ENCODE data around the gene MBNL1. TPM values are rescaled to one million over a fixed set of nuclear protein-coding genes. Genes with fewer than 3 reads are reported as not detected.

MBNL1 gene
- total RNA-seq, 5 donors from 2014 or later (not counting 1 experiment from before 2014, with no cell fraction given): 408 to 705 (median 423) TPM

GRCh38 chr3:152272771-152273242 is 4.1 kb downstream of the MBNL1 start:
- Mint-ChIP-seq H3K4me1 (peaks cover 57 to 76% (median 59%) of the 10 kb centered on the region in 3 donors), H3K36me3 (peaks cover 20% of the 10 kb centered on the region), H3K27ac (peak overlapping the region; percentile 89 to 91), H3K27me3 (no peaks in the 10 kb centered on the region), H3K4me3 (peak overlapping the region; percentile 85 to 99 (median 86)), H3K9me3 (no peaks in the 10 kb centered on the region)
- no peak for DNase-seq
- Histone ChIP-seq H3K27ac (ENCODE audit: low read length) (peak overlapping the region; percentile 95), H3K36me3 (ENCODE audit: control insufficient read depth in 2 of 2, extremely low read depth in 1 of 2, insufficient read depth in 1 of 2, low read length in 1 of 2) (no peaks in the 10 kb centered on the region), H3K9me3 (no peaks in the 10 kb centered on the region), H3K4me1 (ENCODE audit: control insufficient read depth in 1 of 2, extremely low read depth in 1 of 2, insufficient read depth in 2 of 2, low read length in 2 of 2) (peaks cover 11 to 59% of the 10 kb centered on the region in 2 experiments), H3K27me3 (replicated peaks in 1 of 2; ENCODE audit: control insufficient read depth in 2 of 2, extremely low read depth in 1 of 2, insufficient read depth in 2 of 2, low read length in 1 of 2) (no peaks in the 10 kb centered on the region), H3K4me3 (ENCODE audit: control insufficient read depth in 1 of 2, extremely low read depth in 1 of 2, low read length in 1 of 2) (peak overlapping the region in 1 of 2 donors; percentile 77)
- ATAC-seq (replicated peaks in 1 of 4): no peak
- ChIA-PET POLR2A (interaction anchor here (0.6 to 2.1 kb wide), 6 partner anchors 15 to 129 kb away, joined by 3 to 6 read pairs (median 4); no protein-coding TSS in a partner anchor), CTCF (interaction anchor here in 1 of 2 donors (0.8 to 2.0 kb wide), 4 partner anchors 9 to 89 kb away, joined by 3 to 10 read pairs (median 5); no protein-coding TSS in a partner anchor)
- 14% methylated on average over 2 of the region's 3 CpGs for WGBS (ENCODE audit: insufficient coverage)

DNA sequence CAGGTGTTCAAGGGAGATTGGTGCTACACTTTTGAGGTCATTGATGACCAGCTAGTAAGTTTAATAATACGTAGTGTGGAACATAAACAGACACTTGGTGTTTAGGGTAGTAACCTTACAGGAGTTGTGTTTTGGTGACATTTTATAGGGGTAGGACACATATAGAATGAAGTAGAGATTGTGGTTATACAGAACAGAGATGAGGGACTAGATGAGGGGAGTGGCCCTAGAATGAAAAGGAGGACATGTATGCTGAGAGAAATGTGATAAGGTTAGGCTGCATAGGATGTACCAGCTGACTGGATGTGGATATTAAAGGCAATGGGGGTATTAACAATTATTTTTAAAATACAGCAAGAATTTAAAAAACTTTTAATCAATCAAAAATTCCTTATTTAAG is 8.0 kb downstream of the MBNL1 start:
- Mint-ChIP-seq H3K9me3 (no peaks in the 10 kb centered on the region), H3K27ac (peak overlapping the region; percentile 67 to 80), H3K36me3 (peaks cover 7% of the 10 kb centered on the region), H3K4me3 (peak overlapping the region; percentile 55 to 68 (median 59)), H3K27me3 (no peaks in the 10 kb centered on the region), H3K4me1 (peaks cover 78 to 95% (median 82%) of the 10 kb centered on the region in 3 donors)
- Histone ChIP-seq H3K36me3 (ENCODE audit: control insufficient read depth in 2 of 2, extremely low read depth in 1 of 2, insufficient read depth in 1 of 2, low read length in 1 of 2) (no peaks in the 10 kb centered on the region), H3K27ac (ENCODE audit: low read length) (peak overlapping the region; percentile 95), H3K27me3 (replicated peaks in 1 of 2; ENCODE audit: control insufficient read depth in 2 of 2, extremely low read depth in 1 of 2, insufficient read depth in 2 of 2, low read length in 1 of 2) (no peaks in the 10 kb centered on the region), H3K9me3 (no peaks in the 10 kb centered on the region), H3K4me1 (ENCODE audit: control insufficient read depth in 1 of 2, extremely low read depth in 1 of 2, insufficient read depth in 2 of 2, low read length in 2 of 2) (peaks cover 5 to 81% of the 10 kb centered on the region in 2 experiments), H3K4me3 (ENCODE audit: control insufficient read depth in 1 of 2, extremely low read depth in 1 of 2, low read length in 1 of 2) (no peak overlapping the region)
- DNase-seq (no peak), ATAC-seq (replicated peaks in 1 of 4) (peak in 2 of 4 experiments; percentile 41 to 43)
- ChIA-PET CTCF (interaction anchor here in 1 of 2 donors (0.5 to 1.9 kb wide), 2 partner anchors 33 to 131 kb away, joined by 4 to 5 read pairs; no protein-coding TSS in a partner anchor), POLR2A (interaction anchor here (0.6 to 1.9 kb wide), 7 partner anchors 8 to 125 kb away, joined by 3 to 5 read pairs (median 3); partner anchors contain the start of gene MBNL1 (in 1 of the 2))
- WGBS (ENCODE audit: insufficient coverage): 30% methylated on average over 1 of the region's 1 CpG

- peaks cover 5 to 84% of the 10 kb centered on the region in 2 experiments for H3K4me1 ChIP-seq (ENCODE audit: control insufficient read depth in 1 of 2, extremely low read depth in 1 of 2, insufficient read depth in 2 of 2, low read length in 2 of 2)
- Mint-ChIP-seq H3K36me3 (peaks cover 7% of the 10 kb centered on the region), H3K4me3 (peak overlapping the region; percentile 40 to 68 (median 67)), H3K27me3 (no peaks in the 10 kb centered on the region), H3K27ac (peak overlapping the region; percentile 61 to 85), H3K9me3 (no peaks in the 10 kb centered on the region), H3K4me1 (peaks cover 82 to 94% (median 83%) of the 10 kb centered on the region in 3 donors)
- ChIA-PET POLR2A (interaction anchor here (0.6 to 1.9 kb wide), 8 partner anchors 8 to 43 kb away, joined by 3 to 5 read pairs (median 4); partner anchors contain the start of gene MBNL1 (in 1 of the 2)), CTCF (interaction anchor here (0.6 to 1.9 kb wide), 4 partner anchors 8 to 222 kb away, joined by 3 to 5 read pairs (median 4); no protein-coding TSS in a partner anchor)
- DNase-seq (no peak), ATAC-seq (replicated peaks in 1 of 4) (no peak)
- no peaks in the 10 kb centered on the region for H3K27me3 ChIP-seq (replicated peaks in 1 of 2; ENCODE audit: control insufficient read depth in 2 of 2, extremely low read depth in 1 of 2, insufficient read depth in 2 of 2, low read length in 1 of 2)
- H3K9me3 ChIP-seq: no peaks in the 10 kb centered on the region
- peak overlapping the region; percentile 95 for H3K27ac ChIP-seq (ENCODE audit: low read length)
- WGBS (ENCODE audit: insufficient coverage): no CpG with 5 or more reads among the region's 1 CpG
- no peak overlapping the region for H3K4me3 ChIP-seq (ENCODE audit: control insufficient read depth in 1 of 2, extremely low read depth in 1 of 2, low read length in 1 of 2)
- no peaks in the 10 kb centered on the region for H3K36me3 ChIP-seq (ENCODE audit: control insufficient read depth in 2 of 2, extremely low read depth in 1 of 2, insufficient read depth in 1 of 2, low read length in 1 of 2)
Observed at GRCh38 chr3:152277198-152277597, 8.5 kb downstream of the MBNL1 start.

DNA sequence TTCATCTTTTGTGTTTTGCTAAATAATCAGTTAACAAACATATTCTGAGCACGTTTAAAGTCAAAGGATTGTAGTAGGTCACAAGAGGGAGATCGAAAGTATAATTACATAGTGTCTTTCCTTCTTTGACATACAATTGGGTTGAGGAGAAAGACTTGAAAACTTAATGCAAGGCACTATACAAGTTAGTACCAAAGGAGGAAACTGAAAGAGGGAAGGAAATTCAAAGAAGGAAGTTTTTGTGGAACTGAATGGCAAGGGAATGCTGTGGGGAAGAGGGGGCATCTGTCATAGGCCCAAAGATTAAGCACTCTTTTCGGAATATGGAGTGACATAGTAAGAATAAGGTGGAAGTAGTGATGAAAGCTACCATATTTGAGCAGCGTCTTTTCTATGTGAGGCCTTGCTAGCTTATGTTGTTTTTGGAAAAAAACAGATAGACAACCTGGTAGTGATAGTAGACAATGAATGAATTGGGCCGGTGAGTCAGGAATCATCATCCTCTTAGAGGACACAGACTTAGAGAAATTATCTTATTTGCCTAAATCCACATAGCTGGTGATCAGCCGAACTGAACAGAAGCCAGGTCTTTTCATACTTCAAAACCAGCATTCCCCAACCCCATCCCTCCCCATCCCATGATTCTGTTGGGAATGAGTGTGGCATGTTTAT is 10.2 kb downstream of the MBNL1 start:
- 17% methylated on average over 1 of the region's 6 CpGs for WGBS (ENCODE audit: insufficient coverage)
- Histone ChIP-seq H3K27ac (ENCODE audit: low read length) (peak overlapping the region; percentile 62), H3K4me3 (ENCODE audit: control insufficient read depth in 1 of 2, extremely low read depth in 1 of 2, low read length in 1 of 2) (peak overlapping the region; percentile 13 to 51), H3K9me3 (no peaks in the 10 kb centered on the region), H3K4me1 (ENCODE audit: control insufficient read depth in 1 of 2, extremely low read depth in 1 of 2, insufficient read depth in 2 of 2, low read length in 2 of 2) (peaks cover 14 to 84% of the 10 kb centered on the region in 2 experiments), H3K36me3 (ENCODE audit: control insufficient read depth in 2 of 2, extremely low read depth in 1 of 2, insufficient read depth in 1 of 2, low read length in 1 of 2) (no peaks in the 10 kb centered on the region), H3K27me3 (replicated peaks in 1 of 2; ENCODE audit: control insufficient read depth in 2 of 2, extremely low read depth in 1 of 2, insufficient read depth in 2 of 2, low read length in 1 of 2) (no peaks in the 10 kb centered on the region)
- Mint-ChIP-seq H3K9me3 (no peaks in the 10 kb centered on the region), H3K36me3 (no peaks in the 10 kb centered on the region), H3K4me1 (peaks cover 82 to 93% (median 83%) of the 10 kb centered on the region in 3 donors), H3K27ac (peak overlapping the region; percentile 73 to 82), H3K27me3 (no peaks in the 10 kb centered on the region), H3K4me3 (peak overlapping the region; percentile 67 to 69 (median 68))
- CTCF ChIA-PET: interaction anchor here (0.6 to 1.6 kb wide), 3 partner anchors 18 to 95 kb away, joined by 3 to 5 read pairs (median 4); no protein-coding TSS in a partner anchor
- DNase-seq (no peak), ATAC-seq (replicated peaks in 1 of 4) (peak in 3 of 4 experiments; percentile 21 to 31 (median 25))
- POLR2A ChIA-PET: interaction anchor here (0.6 to 1.4 kb wide), 9 partner anchors 9 to 162 kb away, joined by 3 to 9 read pairs (median 3); partner anchors contain the start of gene MBNL1 (in 1 of the 2)

DNA sequence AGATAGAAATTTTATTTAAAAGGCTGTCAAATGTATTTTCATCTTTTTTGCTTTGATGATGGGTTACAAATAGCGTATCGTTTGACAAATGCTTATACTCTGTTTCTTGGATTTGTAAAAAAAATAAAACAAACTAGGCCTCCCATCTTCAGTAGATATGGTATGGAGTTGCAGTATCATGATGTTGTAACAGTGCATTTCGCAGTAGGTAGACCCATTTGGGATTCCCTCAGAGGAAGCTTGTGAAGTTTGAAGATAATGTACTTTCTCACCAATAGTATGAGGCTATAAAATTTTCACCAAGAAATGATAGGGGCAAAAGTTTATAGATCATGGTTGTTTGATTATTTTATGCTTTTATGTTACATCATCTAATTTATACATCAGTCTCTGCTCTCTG is 10.8 kb downstream of the MBNL1 start:
- no peaks in the 10 kb centered on the region for H3K27me3 Mint-ChIP-seq
- ChIA-PET POLR2A (interaction anchor here (0.6 to 1.4 kb wide), 7 partner anchors 10 to 162 kb away, joined by 3 to 9 read pairs (median 3); partner anchors contain the start of gene MBNL1 (in 1 of the 2)), CTCF (interaction anchor here (0.6 to 1.6 kb wide), 3 partner anchors 12 to 96 kb away, joined by 3 to 4 read pairs (median 3); no protein-coding TSS in a partner anchor)
- Histone ChIP-seq H3K4me3 (ENCODE audit: control insufficient read depth in 1 of 2, extremely low read depth in 1 of 2, low read length in 1 of 2) (peak overlapping the region; percentile 1 to 15), H3K9me3 (no peaks in the 10 kb centered on the region), H3K27me3 (replicated peaks in 1 of 2; ENCODE audit: control insufficient read depth in 2 of 2, extremely low read depth in 1 of 2, insufficient read depth in 2 of 2, low read length in 1 of 2) (no peaks in the 10 kb centered on the region), H3K27ac (ENCODE audit: low read length) (peak overlapping the region; percentile 62), H3K4me1 (ENCODE audit: control insufficient read depth in 1 of 2, extremely low read depth in 1 of 2, insufficient read depth in 2 of 2, low read length in 2 of 2) (peaks cover 14 to 86% of the 10 kb centered on the region in 2 experiments), H3K36me3 (ENCODE audit: control insufficient read depth in 2 of 2, extremely low read depth in 1 of 2, insufficient read depth in 1 of 2, low read length in 1 of 2) (no peaks in the 10 kb centered on the region)
- WGBS (ENCODE audit: insufficient coverage): no CpG with 5 or more reads among the region's 3 CpGs
- H3K4me1 Mint-ChIP-seq: peaks cover 79 to 91% (median 82%) of the 10 kb centered on the region in 3 donors
- H3K27ac Mint-ChIP-seq: peak overlapping the region; percentile 81 to 82
- peak overlapping the region; percentile 67 to 69 (median 68) for H3K4me3 Mint-ChIP-seq
- DNase-seq: no peak
- no peaks in the 10 kb centered on the region for H3K36me3 Mint-ChIP-seq
- ATAC-seq (replicated peaks in 1 of 4): peak in 1 of 4 experiments; percentile 28
- no peaks in the 10 kb centered on the region for H3K9me3 Mint-ChIP-seq

- no peak for DNase-seq
- Histone ChIP-seq H3K27me3 (replicated peaks in 1 of 2; ENCODE audit: control insufficient read depth in 2 of 2, extremely low read depth in 1 of 2, insufficient read depth in 2 of 2, low read length in 1 of 2) (no peaks in the 10 kb centered on the region), H3K4me1 (ENCODE audit: control insufficient read depth in 1 of 2, extremely low read depth in 1 of 2, insufficient read depth in 2 of 2, low read length in 2 of 2) (peaks cover 11 to 87% of the 10 kb centered on the region in 2 experiments), H3K36me3 (ENCODE audit: control insufficient read depth in 2 of 2, extremely low read depth in 1 of 2, insufficient read depth in 1 of 2, low read length in 1 of 2) (no peaks in the 10 kb centered on the region), H3K9me3 (no peaks in the 10 kb centered on the region), H3K27ac (ENCODE audit: low read length) (peak overlapping the region; percentile 65), H3K4me3 (ENCODE audit: control insufficient read depth in 1 of 2, extremely low read depth in 1 of 2, low read length in 1 of 2) (no peak overlapping the region)
- no peaks in the 10 kb centered on the region for H3K9me3 Mint-ChIP-seq
- H3K4me3 Mint-ChIP-seq: peak overlapping the region; percentile 69 to 76 (median 74)
- no CpG with 5 or more reads among the region's 3 CpGs for WGBS (ENCODE audit: insufficient coverage)
- peak overlapping the region; percentile 83 to 89 for H3K27ac Mint-ChIP-seq
- ChIA-PET POLR2A (interaction anchor here (0.5 to 1.8 kb wide), 8 partner anchors 10 to 118 kb away, joined by 3 to 4 read pairs (median 3); no protein-coding TSS in a partner anchor), CTCF (interaction anchor here (0.7 to 1.6 kb wide), 6 partner anchors 9 to 167 kb away, joined by 3 to 4 read pairs (median 3); no protein-coding TSS in a partner anchor)
- no peaks in the 10 kb centered on the region for H3K36me3 Mint-ChIP-seq
- H3K27me3 Mint-ChIP-seq: no peaks in the 10 kb centered on the region
- peaks cover 82 to 93% (median 84%) of the 10 kb centered on the region in 3 donors for H3K4me1 Mint-ChIP-seq
- no peak for ATAC-seq (replicated peaks in 1 of 4)
Observed at GRCh38 chr3:152280539-152280938, 11.8 kb downstream of the MBNL1 start.
